Measurements from ENCODE around the gene RNF213.

The RNF213 gene

DNA sequence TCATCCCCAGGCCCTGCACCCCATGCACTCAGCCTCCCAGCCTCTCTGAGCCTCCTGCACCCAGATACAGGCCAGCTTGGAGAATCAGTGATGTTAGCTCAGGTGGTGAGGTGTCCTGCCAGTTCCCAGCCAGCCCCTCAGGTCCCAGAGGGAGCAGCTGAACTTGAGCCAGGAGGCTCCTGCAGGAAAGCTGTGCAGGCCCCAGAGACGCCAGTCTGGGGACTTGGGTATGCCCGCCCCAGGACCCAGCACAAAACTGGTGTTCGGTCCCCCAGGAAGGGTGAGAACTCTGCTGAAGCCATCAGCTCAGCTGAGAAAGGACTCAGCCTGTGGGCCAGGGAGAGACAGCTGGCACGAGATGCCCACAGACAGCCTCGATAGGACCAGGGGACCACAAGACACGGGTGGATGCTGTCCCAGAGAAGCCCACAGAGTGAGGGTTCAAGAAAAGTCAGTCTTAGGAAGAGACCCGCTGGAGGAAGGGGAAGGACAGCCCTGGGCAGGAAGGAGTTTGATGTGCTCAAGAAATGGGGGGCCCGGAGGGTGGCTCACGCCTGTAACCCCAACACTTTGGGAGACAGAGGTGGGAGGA, 165.3 kb downstream of the RNF213 start:
- no peak for DNase-seq

DNA sequence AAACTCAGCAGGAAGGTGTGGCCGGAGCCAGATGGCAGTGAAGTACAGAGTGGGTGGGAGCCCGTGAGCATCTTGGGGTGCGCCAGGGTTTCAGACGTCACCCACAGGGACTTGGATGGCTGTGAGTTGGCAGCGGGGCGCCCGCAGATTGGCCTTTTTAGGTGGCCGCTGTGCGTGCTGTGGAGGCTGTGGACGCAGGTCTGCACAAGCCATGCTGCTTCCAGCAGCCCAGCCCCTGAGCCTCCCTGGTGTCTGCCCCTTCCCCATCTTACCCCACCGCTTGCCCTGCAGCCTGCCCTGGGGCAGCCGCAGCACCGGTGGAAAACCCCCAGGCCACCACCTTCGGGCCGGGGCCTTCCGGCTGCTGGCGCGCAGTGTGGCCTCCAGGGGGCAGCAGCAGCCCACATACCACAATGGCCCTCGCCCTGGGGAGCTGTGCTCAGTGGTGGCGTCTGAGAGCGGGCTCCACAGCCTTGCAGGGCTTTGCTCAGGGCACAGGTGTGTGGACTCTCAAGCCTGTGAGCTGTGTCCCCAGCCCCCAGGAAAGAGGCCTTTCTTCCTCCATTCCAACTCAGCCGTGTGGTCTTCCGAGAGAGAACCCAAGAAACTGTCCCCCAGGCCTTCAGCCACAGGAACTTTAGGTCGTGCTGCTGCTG, 166.1 kb downstream of the RNF213 start:
- peak; percentile 35 for DNase-seq

DNA sequence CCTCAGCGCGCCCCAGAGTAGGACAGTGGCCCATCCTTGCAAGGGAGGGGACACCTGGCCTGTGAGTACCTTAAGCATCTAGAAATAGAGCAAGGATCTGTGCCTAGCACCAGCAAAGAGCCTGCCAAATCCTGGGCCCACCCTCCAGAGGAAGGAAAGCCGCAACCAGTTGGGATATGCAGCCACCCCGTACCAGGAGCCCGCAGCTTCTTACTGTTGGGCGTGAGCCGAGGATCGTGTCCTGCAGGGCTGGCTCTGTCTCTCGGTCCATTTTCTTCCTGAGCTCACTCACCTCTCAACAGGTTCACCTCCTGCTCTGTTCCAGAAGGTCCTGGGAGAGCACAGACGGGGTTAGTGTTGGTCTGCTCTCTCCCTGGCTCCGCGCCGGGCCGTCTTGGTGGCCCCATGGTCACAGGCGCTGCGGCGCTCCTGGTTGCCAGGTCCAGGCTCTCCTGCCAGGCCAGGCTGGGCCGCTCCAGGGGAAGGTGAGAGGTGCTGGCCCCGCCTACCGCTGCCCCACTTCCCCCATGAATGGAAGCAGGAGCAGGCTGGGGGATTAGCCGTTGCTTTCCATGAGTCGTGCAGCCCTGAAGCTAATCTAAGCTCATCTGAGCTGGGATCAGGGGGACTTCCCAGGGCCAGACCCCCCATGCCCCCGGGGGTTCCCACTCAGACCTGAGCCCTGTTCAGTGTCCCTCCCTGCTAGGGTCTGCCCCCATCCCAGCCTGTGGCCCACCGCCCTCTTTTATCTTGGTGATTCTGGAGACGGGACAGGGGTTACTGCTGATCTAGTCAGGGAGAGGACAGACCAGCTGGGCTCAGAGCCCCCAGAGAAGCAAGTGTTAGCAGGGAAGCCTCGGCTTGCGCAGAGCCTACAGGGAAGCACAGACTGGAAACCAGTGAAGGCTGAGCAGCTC, 167.0 kb downstream of the RNF213 start:
- DNase-seq, result no peak

DNA sequence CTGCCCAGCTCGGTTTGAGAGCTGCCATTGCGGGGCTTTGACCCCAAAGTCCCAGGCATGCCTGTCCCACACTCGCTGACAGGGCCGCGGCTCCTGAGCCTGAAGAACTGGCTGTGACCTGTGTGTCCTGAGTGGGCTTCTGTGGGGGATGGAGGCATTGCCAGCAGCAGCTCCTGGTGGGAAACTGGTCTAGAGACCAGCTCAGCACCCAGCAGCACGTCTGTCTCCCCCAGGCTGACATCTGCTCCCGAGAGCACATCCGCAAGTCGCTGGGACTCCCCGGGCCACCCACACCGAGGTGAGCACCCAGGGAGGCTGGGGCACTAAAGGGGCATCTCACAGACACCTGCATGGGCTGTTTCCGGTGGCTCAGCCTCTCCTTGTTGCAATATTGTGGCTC, 167.7 kb downstream of the RNF213 start:
- DNase-seq, result no peak

DNA sequence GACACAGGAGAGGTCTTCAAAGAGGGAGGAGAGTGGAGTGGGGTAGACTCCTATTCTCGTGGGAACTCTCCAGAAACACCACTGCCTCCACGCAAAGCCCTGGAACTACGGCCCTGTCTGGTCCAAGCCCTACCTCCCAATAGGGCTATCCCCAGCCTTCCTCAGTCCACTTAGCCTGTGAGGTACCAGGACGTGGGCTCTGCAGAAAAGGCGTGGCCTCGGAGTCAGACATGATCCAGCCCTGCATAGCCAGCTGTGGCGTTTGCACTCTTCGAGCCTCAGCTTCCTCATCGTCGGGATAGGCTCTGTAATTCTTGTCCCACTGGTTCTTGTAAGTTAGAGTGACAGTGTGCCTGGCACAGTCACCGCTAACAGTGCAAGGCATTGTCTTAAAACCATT, 168.1 kb downstream of the RNF213 start:
- DNase-seq, result no peak

DNA sequence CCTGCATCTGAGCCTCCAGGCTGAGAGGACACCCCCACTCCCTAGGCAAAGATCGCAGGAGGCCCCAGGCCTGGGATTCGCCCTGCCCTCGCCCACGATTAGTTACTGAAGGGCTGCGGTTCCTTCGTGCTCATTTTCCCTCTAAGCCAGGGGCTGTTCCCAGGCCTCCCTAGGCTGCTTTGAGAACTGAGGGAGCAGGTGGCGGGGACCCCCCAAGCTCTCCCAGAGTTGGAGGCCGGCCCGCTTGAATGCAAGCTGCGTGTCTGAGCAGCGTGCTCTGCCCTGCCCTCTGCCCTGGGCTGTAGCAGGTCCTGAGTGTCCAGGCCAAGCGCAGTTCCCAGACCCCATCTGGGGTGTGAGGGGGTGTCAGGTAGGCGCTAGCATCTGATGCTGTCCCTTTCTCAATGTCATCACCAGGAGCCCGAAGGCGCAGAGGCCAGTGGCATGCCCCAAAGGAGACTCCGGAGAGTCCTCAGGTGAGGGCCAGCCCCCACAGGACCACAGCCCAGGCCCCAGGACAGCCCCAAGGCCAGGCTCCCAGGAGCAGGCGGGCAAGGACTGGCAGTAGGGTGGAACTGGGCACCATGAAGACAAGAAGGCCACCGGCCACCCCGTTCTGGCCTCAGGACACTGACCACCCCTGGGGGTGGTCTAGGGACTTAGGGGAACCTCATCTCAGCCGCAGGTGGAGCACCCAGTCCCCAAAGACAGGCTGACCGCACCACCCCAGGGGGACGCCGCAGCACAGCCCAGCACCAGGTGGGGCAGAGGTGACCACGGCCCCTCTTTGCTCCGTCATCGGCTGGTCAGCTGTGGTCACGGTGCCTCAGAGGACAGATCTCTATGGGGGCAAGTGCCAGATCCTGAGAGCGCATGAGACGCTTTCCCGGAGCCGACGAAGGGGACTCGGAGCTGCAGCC, 169.0 kb downstream of the RNF213 start:
- no peak for DNase-seq

DNA sequence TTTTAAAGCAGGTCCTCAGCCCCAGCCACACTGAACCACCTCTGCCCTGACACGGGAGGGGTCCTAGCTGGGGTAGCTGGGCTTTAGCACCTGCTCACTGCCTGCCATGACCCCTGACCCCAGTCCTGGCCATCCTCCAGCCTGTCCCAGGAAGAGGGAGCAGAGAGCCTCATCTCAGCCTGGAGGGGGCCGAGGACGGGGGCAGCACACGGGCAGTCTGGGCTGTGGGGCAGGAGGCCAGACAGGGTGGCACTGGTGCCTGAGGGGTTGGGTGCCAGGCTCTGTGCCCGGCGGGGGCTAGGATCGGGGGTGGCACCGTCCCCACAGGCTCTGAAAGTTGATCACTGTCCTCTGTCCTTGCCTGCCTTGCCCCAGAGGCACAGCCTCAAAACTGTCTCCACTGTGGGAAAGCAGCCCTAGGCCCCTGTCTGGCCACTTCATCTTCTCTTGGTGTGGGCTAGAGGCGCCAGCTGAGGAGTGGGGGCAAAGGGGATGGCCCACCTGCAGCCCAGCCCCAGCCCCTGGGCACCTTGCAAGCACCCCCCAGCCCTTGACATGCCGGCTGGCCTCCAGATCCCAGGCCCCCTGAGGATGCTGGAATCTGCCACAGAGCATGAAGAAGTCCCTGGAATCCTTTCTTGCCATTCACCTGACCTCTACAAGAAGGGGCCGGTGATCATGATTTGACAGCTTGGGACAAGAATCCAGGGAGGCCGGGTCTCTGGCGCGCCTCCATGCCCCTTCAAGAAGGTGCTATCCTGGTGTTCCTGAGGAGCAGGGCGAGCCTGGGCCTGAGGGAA, 170.0 kb downstream of the RNF213 start:
- no peak for DNase-seq

DNA sequence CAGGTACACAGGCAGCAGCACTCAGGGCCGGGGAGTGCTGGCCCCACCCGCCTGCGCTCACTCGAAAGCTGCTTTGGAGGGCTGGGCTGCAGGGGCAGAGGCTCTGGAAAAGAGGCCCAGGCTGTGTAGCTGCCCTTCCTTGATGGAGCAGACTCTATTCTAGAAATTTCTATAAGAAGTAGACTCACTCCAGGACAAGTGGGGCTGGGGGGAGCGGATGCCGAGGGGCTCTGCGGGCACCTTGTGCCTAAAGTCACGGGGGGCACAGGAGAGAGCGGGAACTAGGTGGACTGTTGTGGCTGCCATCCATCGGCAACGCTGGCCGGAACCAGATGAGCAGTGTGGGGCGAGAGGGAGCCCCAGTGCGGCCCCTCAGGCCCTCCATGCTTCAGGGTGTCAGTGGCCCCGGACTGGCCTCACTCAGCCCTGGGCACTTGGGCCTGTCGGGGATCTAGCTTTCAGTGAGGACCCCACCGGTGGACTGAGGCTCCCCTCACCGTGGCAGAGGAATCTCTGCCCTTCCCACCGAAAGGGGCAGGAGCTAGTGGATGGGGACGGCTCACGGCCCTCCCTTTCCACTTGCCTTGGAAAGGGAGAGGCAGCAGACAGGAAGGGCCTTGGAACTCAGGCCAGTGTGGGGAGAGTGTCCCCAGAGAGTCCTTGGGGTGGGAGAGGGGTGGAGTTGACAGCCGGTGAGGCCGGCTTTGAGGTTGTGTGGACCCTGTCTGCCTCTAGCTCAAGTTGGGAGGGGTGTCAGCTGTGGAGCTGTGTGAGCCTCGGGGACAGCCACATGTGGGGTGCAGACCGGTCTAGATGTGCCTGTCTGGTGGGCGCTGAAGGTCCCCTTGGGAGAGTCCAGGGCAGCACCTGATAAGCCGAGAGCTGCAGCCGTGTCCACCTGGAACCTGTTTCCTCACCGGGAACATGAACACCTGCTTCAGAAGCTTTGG, 170.9 kb downstream of the RNF213 start:
- DNase-seq, result no peak

DNA sequence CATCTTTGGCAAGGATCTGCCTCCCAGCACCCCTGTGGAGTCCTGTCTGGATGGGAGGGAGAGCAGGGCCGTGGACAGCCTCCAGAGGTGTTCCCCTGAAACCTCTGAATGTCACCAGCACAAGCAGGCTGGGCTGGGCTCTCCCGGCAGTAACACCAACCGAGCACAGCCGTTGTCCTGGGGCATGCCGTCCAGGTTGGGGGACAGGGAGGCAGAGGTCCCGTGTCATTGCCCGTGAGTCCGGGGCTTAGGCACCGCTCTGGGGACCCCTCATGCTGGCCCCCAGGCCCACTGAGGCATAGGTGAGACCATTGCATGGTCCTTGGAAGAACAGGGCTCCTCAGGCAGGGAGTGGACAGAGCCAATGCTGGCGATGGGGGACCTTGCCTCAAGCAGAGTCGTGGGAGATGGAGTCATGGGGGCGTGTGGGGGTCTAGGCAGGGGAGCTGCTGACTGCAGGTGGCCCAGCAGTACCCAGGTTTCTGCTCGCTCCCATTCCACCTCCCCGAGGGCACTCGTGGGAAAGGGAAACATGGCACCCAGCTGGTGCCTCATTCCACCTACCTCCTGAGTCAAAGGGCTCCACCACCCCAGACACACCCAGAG, 171.8 kb downstream of the RNF213 start:
- no peak for DNase-seq

DNA sequence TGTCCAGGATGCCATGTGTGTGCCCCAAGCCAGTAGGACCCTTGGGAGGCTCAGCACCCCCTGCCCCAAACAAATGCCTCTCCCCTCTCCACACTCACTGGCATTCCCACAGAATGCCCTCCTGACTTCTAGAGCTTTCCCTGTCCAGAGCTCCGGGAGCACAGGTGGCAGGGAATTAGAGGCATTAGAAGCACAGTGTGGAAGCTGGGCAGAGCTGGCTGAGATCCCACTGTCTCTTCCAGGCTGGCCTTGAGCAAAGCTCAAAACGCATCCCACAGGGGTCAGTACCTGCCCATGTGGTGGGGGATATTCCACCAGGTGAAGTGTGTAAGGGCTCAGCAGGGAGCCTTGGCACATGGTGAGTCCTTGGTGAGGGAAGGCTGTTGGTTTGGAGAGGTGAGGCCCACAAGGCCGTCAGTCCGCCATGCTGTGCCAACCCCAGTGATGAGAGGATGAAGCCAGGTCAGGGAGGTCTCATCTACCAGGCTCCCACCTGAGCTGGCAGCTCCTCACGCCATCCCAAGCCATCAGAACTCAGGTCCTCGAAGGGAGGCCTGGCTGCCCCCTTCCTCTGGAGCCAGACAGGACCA, 172.4 kb downstream of the RNF213 start:
- no peak for DNase-seq

DNA sequence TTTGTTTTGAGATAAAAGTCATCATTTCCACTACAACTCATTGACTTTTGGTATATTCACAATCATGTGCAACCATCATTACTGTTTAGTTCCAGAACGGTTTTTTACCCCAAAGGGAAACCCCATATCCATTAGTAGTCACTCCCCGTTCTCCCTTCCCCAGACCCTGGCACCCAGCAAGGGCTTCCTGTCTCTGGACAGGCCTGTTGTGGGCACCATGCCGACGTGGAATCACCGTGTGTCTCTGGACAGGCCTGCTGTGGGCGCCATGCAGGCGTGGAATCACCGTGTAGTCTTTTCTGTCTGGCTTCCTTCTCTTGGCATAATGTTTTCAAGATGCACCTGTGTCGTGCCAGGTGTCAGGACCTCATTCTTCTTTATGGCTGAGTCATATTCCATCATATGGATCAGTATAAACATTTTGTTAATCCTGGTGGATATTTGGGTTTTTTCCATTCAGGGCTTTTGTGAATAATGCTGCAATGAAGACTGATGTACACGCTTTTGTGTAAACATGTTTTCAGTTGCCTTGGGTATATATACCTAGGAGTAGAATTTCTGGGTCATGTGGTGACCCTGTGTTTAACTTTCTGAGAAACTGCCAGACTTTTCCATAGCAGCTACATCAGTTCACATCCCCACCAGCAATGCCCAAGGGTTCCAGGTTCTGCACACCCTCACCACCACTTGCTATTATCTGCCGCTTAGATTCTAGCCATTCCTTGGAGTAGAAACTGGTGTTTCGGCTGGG, 173.4 kb downstream of the RNF213 start:
- DNase-seq, result no peak

DNA sequence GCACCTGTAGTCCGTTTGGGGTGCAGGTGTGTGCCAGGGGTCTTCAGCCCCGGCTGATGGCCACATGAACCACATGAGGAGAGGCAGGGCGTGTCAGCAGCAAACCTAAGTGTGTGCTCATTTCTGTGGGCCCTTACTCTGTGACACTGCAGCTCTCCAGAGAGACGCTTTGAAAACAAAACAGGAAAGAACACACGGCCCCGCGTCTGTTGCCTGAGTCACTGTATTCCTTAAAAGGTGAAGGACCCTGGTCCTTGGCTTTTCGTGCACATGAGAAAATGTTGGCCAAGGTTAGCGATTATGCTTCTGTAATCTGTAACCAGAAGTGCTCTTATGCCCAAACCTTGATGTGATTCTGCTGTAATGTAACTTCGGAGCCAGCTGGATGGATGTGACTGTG, 176.9 kb downstream of the RNF213 start:
- no peak for DNase-seq

DNA sequence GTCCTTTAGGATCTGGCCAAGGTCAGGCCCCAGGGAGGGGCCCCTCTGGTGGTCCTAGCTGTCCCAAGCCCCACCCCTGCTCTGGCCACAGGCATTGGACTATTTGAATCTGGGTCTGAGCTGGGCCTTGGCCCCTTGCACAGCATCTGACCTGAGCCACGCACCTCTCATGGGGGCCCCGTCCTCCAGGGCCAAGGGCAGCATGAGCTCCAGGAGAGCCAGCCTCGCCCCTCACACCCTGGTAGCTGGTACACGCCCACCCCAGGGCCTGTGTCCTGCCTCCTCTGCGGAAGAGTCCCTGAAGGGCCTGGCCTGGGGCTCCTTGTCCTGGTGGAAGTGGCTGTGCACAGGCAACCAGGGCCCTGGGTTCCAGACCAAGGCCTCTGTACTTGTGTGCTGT, 178.2 kb downstream of the RNF213 start:
- DNase-seq, result no peak

DNA sequence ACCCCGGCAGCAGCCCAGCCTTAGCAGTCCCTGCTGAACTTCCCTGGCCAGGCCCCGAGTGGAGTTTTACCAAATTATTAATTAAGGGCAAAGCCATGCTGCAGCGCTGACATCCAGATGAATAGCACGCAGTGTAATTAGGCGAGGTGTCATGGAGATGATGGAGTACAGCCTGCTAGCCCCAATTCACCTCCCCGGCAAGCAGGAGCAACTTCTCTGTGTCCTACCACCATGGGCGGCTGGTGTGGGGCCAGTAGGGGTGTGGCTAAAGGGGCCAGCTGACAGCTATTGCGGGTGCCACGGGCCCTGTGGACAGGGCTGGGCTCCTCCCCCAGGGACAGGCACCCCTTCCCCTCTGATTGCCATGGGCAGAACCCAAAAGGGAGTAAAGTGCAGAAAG, 178.8 kb downstream of the RNF213 start:
- no peak for DNase-seq

DNA sequence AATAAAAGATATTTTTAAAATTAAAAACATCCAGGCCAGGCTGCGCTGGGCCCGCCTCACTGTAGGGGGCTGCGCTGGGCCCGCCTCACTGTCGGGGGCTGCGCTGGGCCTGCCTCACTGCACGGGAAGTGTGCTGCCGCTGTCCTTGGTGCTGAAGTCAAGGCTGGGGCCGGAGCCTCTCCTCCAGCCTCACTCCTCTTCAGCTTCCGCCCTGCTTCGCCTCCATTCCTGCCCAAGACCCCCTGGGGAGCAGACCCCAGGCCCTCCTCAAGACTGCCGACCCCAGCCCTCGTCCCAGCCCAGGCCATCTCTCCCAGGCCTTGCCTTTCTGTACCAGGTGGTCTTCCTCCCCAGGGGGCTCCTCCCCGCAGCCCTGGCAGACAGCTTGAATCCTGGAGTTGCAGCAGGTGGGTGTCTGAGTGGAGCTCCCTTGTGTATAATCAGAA, 180.5 kb downstream of the RNF213 start:
- DNase-seq, result no peak

DNA sequence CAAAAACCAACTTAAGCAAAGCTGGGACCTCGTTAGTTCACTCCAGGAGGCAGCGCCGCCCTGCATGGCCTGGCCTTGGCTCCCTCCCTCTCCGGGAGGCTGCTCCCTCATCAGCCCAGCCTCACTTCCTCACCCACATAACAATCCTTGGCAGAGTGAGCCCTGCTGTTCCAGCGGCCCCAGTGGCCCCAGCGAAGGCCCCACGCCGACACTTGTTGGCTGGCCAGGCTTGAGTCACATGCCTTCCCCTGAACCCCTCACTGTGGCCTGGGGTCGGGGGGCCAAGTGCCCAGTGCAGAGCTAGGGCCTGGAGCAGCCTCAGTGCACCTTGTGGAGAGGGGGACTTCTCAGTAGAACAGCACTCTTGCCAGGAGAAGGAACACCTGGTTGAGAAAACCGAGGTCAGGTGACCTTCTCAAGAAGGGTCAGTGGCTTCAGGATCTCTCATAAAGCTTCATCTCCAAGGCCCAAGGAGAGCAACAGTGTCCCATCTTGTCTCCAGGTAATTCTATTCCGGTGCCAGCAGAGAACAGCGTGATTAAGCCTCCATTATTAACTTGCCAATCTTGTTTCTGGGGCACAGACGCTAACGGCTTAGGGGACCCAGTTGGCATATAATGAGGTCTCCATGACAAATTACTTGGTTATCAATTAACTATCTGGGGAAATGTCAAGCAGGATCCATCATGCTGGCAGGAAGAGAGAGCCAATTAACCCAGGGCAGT, 181.1 kb downstream of the RNF213 start:
- DNase-seq, result no peak

DNA sequence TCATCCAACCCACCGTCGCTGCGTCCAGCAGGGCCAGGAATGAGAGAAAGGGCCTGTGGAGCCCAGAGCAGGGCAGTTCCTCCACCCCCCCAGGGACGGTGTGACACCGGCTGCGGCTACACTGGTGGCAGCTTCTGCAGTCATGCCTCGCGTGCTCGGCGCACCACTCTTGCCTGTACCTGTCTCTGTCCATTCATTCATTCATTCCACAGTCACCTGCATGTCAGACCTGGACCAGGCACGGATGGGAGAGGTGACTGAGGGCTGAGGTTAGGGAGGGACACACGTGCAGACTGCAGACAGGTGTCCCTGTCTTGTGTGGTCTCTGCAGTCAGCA, 181.6 kb downstream of the RNF213 start:
- no peak for DNase-seq

DNA sequence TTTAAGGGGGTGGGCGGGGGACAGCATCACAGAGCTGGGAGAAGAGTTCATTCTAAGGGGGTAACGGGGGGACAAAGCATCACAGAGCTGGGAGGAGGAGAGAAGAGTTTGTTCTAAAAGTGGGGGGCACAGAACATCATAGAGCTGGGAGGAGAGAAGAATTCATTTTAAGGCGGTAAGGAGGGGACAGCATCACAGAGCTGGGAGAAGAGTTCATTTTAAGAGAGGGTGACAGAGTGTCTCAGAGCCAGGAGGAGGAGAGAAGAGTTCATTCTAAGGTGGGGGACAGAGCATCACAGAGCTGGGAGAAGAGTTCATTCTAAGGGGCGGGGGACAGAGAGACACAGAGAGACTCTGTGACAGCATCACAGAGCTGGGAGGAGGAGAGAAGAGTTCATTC, 182.1 kb downstream of the RNF213 start:
- no peak for DNase-seq

DNA sequence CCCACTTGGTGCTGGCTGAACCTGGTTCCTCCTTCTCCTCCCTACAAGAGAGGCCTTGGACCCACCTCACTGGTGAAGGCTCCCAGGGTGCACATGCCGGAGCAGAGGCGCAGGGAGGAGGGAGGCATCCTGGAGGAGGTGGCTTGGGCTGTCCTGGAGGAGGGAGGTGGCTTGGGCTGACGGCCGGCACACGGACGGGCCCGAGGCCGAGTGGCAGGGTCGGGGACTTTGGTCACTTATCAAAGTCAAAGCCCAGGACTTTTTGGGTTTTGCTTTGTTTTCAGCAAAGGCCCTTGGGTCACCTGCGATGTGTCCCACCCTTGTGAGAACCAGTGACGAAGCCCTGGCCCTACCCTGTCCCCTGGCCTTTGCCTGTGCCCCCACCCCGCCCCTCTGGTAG, 182.8 kb downstream of the RNF213 start:
- DNase-seq, result no peak
